GM23248 (cell line): ENCODE measurements around the gene PYGB.

ENCODE experiments used
- EZH2 ChIP-seq: fragments of 200-600 bp; sonication (generic); IDR thresholded peaks from 2 replicates; pipeline ENCODE4 v1.6.1; 2018; ENCODE audit warnings: antibody characterized with exemption, mild to moderate bottlenecking; ENCODE audit not compliant: insufficient read depth, poor library complexity, severe bottlenecking
- EZH2phosphoT487 ChIP-seq: fragments of 200-600 bp; sonication (generic); IDR thresholded peaks from 2 replicates; pipeline ENCODE4 v1.6.1; 2018; ENCODE audit warnings: antibody characterized with exemption, moderate library complexity, mild to moderate bottlenecking, low read depth; ENCODE audit not compliant: insufficient read depth

DNA sequence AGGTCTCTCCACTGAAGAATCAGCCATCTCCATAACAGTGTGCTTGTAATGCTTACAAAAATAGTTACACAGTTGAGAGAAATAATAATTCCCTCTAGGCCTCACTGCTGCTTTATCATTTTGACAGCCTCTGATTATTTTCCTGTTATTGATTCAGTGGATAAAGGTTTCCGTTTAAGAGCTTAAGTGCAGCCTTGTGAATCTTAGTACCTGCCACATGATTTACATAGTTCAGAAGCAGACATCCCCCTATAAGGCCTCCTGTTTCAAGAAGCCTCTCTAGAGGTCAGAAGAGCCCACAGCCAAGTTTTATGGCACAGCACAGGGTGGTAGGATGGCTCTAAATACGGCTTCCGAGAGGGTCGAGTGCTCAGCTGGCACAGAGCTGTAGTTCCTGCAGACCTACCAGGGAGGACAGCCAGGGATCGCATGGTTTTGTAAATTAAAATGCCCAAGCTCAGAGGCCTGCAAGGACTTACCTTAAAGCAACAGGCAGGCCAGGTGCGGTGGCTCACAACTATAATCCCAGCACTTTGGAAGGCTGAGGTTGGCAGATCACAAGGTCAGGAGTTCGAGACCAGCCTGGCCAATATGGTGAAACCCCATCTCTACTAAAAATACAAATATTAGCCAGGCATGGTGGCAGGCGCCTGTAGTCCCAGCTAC is 17.6 kb upstream of the PYGB start:
- TF ChIP-seq EZH2 (no peak), EZH2phosphoT487 (no peak)
